Panc1 (cell line): ENCODE data around the gene TNPO1. TPM values are rescaled to one million over a fixed set of nuclear protein-coding genes. Genes with fewer than 3 reads are reported as not detected.

Source experiments
- ATAC-seq: fragments of 200-7000 bp; cut with Tn5 transposase; 2 replicates; pipeline ENCODE4 v1.9.1; 2020; ENCODE audit warnings: mild to moderate bottlenecking, moderate library complexity
- BruUV-seq: library from RNA; stranded (reverse); fragments of 400-500 nt; replicated peaks from 2 replicates; lab custom pipeline; 2021; lab: Mats Ljungman, UMichigan
- CTCF ChIA-PET: fragments of 300-600 bp; sonication (Branson Sonifier 250); formaldehyde crosslinking; loops from one replicate; lab custom pipeline; 2022; ENCODE audit warnings: antibody characterized with exemption; lab: Charles Lee
- POLR2A ChIA-PET: fragments of 300-600 bp; sonication (Branson Sonifier 250); formaldehyde crosslinking; loops from one replicate; lab custom pipeline; 2022; ENCODE audit warnings: antibody characterized with exemption; lab: Charles Lee
- DNase-seq: peaks from one replicate; pipeline ENCODE4 v3.0.0-alpha.2; 2010; ENCODE audit warnings: low read depth, low spot score
- H3K27ac ChIP-seq: 2 replicates; pipeline ENCODE4 v1.5.1; 2011; ENCODE audit warnings: mild to moderate bottlenecking, low read length, inconsistent platforms
- H3K27me3 ChIP-seq: fragments of 200-500 bp; sonication (Bioruptor generic); 2 replicates; pipeline ENCODE4 v1.6.0; 2014; ENCODE audit warnings: low read length, inconsistent platforms; ENCODE audit not compliant: control insufficient read depth, insufficient read depth
- H3K36me3 ChIP-seq: fragments of 200-500 bp; sonication (Bioruptor generic); 2 replicates; pipeline ENCODE4 v1.5.1; 2014; ENCODE audit warnings: inconsistent platforms, mild to moderate bottlenecking, low read length, moderate library complexity; ENCODE audit not compliant: control insufficient read depth, insufficient read depth
- H3K4me1 ChIP-seq: 2 replicates; pipeline ENCODE4 v1.5.1; 2011; ENCODE audit warnings: inconsistent platforms, mild to moderate bottlenecking, low read length, moderate library complexity; ENCODE audit not compliant: control insufficient read depth, insufficient read depth
- H3K4me3 ChIP-seq, 2 experiments: 2 replicates each; pipeline ENCODE4 v1.5.1; 2011 to 2012; ENCODE audit warnings: low read depth in 2 of 2, low read length in 2 of 2, mild to moderate bottlenecking in 2 of 2, inconsistent platforms in 1 of 2, moderate library complexity in 1 of 2
- H3K9me3 ChIP-seq: fragments of 200-500 bp; sonication (Bioruptor generic); 2 replicates; pipeline ENCODE4 v1.5.1; 2014; ENCODE audit warnings: low read depth, mild to moderate bottlenecking, inconsistent platforms, low read length, moderate library complexity; ENCODE audit not compliant: control insufficient read depth, insufficient read depth
- POLR2AphosphoS5 ChIP-seq: IDR thresholded peaks from 2 replicates; pipeline ENCODE4 v1.6.1; 2012; ENCODE audit warnings: mild to moderate bottlenecking, low read depth, low read length, moderate library complexity
- SIN3A ChIP-seq: IDR thresholded peaks from 2 replicates; pipeline ENCODE4 v1.6.1; 2012; ENCODE audit warnings: low read depth, mild to moderate bottlenecking, low read length, moderate library complexity, borderline replicate concordance; ENCODE audit not compliant: insufficient read depth
- TCF7L2 ChIP-seq: IDR thresholded peaks from 2 replicates; pipeline ENCODE4 v1.6.1; 2011; ENCODE audit warnings: mild to moderate bottlenecking, low read depth, low read length, inconsistent platforms
- in situ Hi-C: cut with HindIII; loops from 2 replicates; pipeline ENCODE4 v1.10.0; 2016; ENCODE audit warnings: low sequenced_read_pairs, low pct_unique_long_range_greater_than_20kb
- intact Hi-C: fragments of 100-400 bp; cut with micrococcal nuclease; formaldehyde crosslinking; loops from one replicate; pipeline ENCODE4 v1.10.0; 2022; ENCODE audit not compliant: unreplicated experiment
- total RNA-seq: library from RNA; stranded (reverse); gene quantifications from one replicate; pipeline ENCODE4 v1.2.1, GENCODE V29; 2021; ENCODE audit not compliant: unreplicated experiment
- TF ChIP-seq, protein P1 (sequence below): fragments of 450-650 bp; IDR thresholded peaks from 2 replicates; pipeline ENCODE4 v1.5.1; 2017; ENCODE audit warnings: mild to moderate bottlenecking
- TF ChIP-seq, protein P2 (sequence below), 2 experiments: IDR thresholded peaks; 2 replicates each; pipeline ENCODE4 v1.6.1; 2011 to 2012; ENCODE audit warnings: low read depth in 2 of 2, control low read depth in 1 of 2, low read length in 1 of 2, mild to moderate bottlenecking in 1 of 2, moderate library complexity in 1 of 2; ENCODE audit not compliant: insufficient read depth in 1 of 2

TNPO1 gene
- total RNA-seq, 1 experiment from 2014 or later, result 169 TPM

DNA sequence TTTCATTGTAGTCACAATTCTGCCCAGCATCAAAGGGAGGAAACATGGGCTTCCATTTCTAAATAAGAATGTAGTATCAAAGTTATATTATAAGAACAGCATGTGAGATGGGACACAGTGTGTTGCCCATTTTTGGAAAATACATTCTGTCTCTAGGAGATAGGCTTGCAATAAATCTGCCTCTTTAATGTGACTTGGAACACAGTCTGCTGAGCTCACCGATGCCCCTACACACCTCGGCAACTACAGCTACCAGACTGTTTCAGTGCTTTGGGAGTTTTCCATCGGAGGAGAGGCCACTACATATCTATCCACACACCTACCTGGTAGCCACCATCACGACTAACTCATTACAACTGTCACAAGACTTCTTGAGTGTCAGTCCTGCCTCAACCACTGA, 120.4 kb downstream of the TNPO1 start:
- H3K4me1 ChIP-seq, result no peaks in the 10 kb centered on the region
- DNase-seq, result no peak
- ChIA-PET POLR2A (interaction anchor here (1.1 kb wide), 1 partner anchor 563 kb away, joined by 3 read pairs; no protein-coding TSS in a partner anchor), CTCF (no interaction called here)
- no peak for TF ChIP-seq TCF7L2
- TF ChIP-seq, protein P1, sequence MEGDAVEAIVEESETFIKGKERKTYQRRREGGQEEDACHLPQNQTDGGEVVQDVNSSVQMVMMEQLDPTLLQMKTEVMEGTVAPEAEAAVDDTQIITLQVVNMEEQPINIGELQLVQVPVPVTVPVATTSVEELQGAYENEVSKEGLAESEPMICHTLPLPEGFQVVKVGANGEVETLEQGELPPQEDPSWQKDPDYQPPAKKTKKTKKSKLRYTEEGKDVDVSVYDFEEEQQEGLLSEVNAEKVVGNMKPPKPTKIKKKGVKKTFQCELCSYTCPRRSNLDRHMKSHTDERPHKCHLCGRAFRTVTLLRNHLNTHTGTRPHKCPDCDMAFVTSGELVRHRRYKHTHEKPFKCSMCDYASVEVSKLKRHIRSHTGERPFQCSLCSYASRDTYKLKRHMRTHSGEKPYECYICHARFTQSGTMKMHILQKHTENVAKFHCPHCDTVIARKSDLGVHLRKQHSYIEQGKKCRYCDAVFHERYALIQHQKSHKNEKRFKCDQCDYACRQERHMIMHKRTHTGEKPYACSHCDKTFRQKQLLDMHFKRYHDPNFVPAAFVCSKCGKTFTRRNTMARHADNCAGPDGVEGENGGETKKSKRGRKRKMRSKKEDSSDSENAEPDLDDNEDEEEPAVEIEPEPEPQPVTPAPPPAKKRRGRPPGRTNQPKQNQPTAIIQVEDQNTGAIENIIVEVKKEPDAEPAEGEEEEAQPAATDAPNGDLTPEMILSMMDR, result no peak
- TF ChIP-seq, protein P2, sequence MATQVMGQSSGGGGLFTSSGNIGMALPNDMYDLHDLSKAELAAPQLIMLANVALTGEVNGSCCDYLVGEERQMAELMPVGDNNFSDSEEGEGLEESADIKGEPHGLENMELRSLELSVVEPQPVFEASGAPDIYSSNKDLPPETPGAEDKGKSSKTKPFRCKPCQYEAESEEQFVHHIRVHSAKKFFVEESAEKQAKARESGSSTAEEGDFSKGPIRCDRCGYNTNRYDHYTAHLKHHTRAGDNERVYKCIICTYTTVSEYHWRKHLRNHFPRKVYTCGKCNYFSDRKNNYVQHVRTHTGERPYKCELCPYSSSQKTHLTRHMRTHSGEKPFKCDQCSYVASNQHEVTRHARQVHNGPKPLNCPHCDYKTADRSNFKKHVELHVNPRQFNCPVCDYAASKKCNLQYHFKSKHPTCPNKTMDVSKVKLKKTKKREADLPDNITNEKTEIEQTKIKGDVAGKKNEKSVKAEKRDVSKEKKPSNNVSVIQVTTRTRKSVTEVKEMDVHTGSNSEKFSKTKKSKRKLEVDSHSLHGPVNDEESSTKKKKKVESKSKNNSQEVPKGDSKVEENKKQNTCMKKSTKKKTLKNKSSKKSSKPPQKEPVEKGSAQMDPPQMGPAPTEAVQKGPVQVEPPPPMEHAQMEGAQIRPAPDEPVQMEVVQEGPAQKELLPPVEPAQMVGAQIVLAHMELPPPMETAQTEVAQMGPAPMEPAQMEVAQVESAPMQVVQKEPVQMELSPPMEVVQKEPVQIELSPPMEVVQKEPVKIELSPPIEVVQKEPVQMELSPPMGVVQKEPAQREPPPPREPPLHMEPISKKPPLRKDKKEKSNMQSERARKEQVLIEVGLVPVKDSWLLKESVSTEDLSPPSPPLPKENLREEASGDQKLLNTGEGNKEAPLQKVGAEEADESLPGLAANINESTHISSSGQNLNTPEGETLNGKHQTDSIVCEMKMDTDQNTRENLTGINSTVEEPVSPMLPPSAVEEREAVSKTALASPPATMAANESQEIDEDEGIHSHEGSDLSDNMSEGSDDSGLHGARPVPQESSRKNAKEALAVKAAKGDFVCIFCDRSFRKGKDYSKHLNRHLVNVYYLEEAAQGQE (IDR thresholded peaks at IDR 0.05; ENCODE audit: insufficient read depth in 1 of 2, low read depth in 2 of 2, low read length in 1 of 2), result no peak
- TF ChIP-seq SIN3A, result no peak
- no peak for TF ChIP-seq POLR2AphosphoS5
- H3K4me3 ChIP-seq, result no peak overlapping the region
- intact Hi-C loops (no loop called here), in situ Hi-C loops (no loop called here)
- no TSS peak for BruUV-seq
- H3K27ac ChIP-seq, result no peak overlapping the region
- no peaks in the 10 kb centered on the region for H3K27me3 ChIP-seq
- ATAC-seq, result no peak
- no peaks in the 10 kb centered on the region for H3K9me3 ChIP-seq
- no peaks in the 10 kb centered on the region for H3K36me3 ChIP-seq

DNA sequence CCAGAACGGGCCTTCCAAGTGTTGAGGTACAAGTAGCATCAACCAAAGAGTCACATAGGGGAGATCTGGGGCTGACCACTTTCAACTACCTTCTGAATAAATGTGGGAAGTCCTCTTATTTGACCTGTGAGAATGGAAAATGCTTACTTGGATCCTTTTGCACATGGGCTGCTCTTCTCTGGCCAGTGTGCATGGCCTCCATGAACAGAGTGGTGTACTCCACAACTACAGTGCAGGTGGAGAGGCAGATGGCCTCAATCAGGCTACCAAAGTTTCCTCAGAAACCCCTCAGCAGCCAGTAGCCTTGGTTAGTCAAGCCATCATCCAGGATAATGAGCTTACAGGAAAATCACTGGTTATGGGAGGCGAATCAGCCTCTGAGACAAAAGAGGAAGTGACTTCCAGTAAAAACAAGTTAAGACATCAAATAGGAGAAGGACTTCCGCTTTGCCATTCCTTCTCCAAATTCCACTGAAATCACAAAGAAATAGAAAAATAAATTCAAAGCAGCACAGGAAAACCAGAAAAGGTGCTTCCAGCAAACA, 121.1 kb downstream of the TNPO1 start:
- Histone ChIP-seq H3K36me3 (no peaks in the 10 kb centered on the region), H3K27ac (no peak overlapping the region), H3K9me3 (no peaks in the 10 kb centered on the region), H3K27me3 (no peaks in the 10 kb centered on the region), H3K4me3 (no peak overlapping the region), H3K4me1 (no peaks in the 10 kb centered on the region)
- ATAC-seq (no peak), DNase-seq (no peak)
- in situ Hi-C loops, result no loop called here
- intact Hi-C loops, result no loop called here
- TF ChIP-seq SIN3A (no peak), POLR2AphosphoS5 (no peak), TCF7L2 (no peak)
- TF ChIP-seq, protein P2 (IDR thresholded peaks at IDR 0.05; ENCODE audit: insufficient read depth in 1 of 2, low read depth in 2 of 2, low read length in 1 of 2), result no peak
- TF ChIP-seq, protein P1, result no peak
- ChIA-PET CTCF (no interaction called here), POLR2A (interaction anchor here (1.1 kb wide), 1 partner anchor 562 kb away, joined by 3 read pairs; no protein-coding TSS in a partner anchor)
- BruUV-seq, result no TSS peak
